Endothelial cell (in vitro differentiated cells): ENCODE measurements around the gene ZNF536. TPM values are rescaled to one million over a fixed set of nuclear protein-coding genes. Genes with fewer than 3 reads are reported as not detected.

Experiments used
- DNase-seq: peaks from one replicate; pipeline ENCODE4 v3.0.0; 2021; ENCODE audit warnings: low spot score
- H3K27ac Mint-ChIP-seq: one replicate; pipeline ENCODE4 v1.8.0; 2021; ENCODE audit warnings: mixed read lengths, inconsistent platforms; ENCODE audit not compliant: unreplicated experiment
- H3K27me3 Mint-ChIP-seq: one replicate; pipeline ENCODE4 v1.8.0; 2021; ENCODE audit warnings: mild to moderate bottlenecking, moderate library complexity, mixed read lengths, inconsistent platforms; ENCODE audit not compliant: unreplicated experiment
- H3K36me3 Mint-ChIP-seq: one replicate; pipeline ENCODE4 v1.8.0; 2021; ENCODE audit warnings: mild to moderate bottlenecking, low read depth, mixed read lengths, inconsistent platforms; ENCODE audit not compliant: unreplicated experiment
- H3K4me1 Mint-ChIP-seq: one replicate; pipeline ENCODE4 v1.8.0; 2021; ENCODE audit warnings: mild to moderate bottlenecking, mixed read lengths, inconsistent platforms; ENCODE audit not compliant: unreplicated experiment
- H3K4me3 Mint-ChIP-seq: one replicate; pipeline ENCODE4 v1.8.0; 2021; ENCODE audit warnings: mild to moderate bottlenecking, mixed read lengths, inconsistent platforms; ENCODE audit not compliant: unreplicated experiment
- H3K9me3 Mint-ChIP-seq: one replicate; pipeline ENCODE4 v1.8.0; 2021; ENCODE audit warnings: mixed read lengths, inconsistent platforms; ENCODE audit not compliant: unreplicated experiment
- total RNA-seq: library from RNA; stranded (reverse); fragmentation: NEBNext Ultra II Directional; extraction: Animal tissue kit (Norgen Biotek cat#: 25700); gene quantifications from one replicate; pipeline ENCODE4 v1.2.1, GENCODE V29; 2021; ENCODE audit not compliant: unreplicated experiment
- TF ChIP-seq, protein P1 (sequence below): fragments of 200-600 bp; sonication (generic); IDR thresholded peaks from one replicate; pipeline ENCODE4 v1.5.0; 2021; ENCODE audit warnings: antibody characterized with exemption; ENCODE audit not compliant: unreplicated experiment

The ZNF536 gene
- total RNA-seq, 1 donor from 2014 or later, result 0.33 TPM

DNA sequence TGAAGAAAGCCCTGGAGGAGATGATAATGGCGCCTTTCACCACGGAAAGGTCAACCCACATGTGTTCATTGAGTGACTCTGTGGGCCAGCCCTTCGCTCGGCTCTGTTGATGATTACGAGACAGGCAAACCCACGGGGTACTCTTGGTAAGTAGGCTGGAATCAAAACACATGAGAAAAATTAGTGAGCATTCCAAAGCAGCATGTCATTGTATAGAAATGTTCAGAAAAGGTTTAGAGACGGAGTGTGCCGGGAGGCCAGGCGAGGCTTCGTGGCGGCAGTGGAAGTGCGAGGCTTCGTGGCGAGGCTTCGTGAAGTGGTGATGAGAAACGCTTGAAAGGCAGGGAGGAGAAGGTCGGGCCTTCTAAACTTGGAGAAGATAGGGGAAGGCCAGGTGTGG is 144.3 kb downstream of the ZNF536 start:
- DNase-seq, result no peak
- H3K9me3 Mint-ChIP-seq, result no peaks in the 10 kb centered on the region
- no peak overlapping the region for H3K4me3 Mint-ChIP-seq
- H3K27me3 Mint-ChIP-seq, result no peaks in the 10 kb centered on the region
- TF ChIP-seq, protein P1, sequence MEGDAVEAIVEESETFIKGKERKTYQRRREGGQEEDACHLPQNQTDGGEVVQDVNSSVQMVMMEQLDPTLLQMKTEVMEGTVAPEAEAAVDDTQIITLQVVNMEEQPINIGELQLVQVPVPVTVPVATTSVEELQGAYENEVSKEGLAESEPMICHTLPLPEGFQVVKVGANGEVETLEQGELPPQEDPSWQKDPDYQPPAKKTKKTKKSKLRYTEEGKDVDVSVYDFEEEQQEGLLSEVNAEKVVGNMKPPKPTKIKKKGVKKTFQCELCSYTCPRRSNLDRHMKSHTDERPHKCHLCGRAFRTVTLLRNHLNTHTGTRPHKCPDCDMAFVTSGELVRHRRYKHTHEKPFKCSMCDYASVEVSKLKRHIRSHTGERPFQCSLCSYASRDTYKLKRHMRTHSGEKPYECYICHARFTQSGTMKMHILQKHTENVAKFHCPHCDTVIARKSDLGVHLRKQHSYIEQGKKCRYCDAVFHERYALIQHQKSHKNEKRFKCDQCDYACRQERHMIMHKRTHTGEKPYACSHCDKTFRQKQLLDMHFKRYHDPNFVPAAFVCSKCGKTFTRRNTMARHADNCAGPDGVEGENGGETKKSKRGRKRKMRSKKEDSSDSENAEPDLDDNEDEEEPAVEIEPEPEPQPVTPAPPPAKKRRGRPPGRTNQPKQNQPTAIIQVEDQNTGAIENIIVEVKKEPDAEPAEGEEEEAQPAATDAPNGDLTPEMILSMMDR, result no peak
- no peaks in the 10 kb centered on the region for H3K36me3 Mint-ChIP-seq
- no peaks in the 10 kb centered on the region for H3K4me1 Mint-ChIP-seq
- no peak overlapping the region for H3K27ac Mint-ChIP-seq

GRCh38 chr19:30518965-30519606 is 146.9 kb downstream of the ZNF536 start:
- H3K27ac Mint-ChIP-seq, result no peak overlapping the region
- H3K9me3 Mint-ChIP-seq, result no peaks in the 10 kb centered on the region

GRCh38 chr19:30519607-30520205 is 147.5 kb downstream of the ZNF536 start:
- Mint-ChIP-seq H3K4me3 (no peak overlapping the region), H3K4me1 (no peaks in the 10 kb centered on the region), H3K9me3 (no peaks in the 10 kb centered on the region), H3K36me3 (no peaks in the 10 kb centered on the region), H3K27ac (no peak overlapping the region), H3K27me3 (peaks cover 2% of the 10 kb centered on the region)
- no peak for DNase-seq
- TF ChIP-seq, protein P1, result no peak

More at GRCh38 chr19:30518965-30519606, 146.9 kb downstream of the ZNF536 start:
- Mint-ChIP-seq H3K4me1 (no peaks in the 10 kb centered on the region), H3K36me3 (no peaks in the 10 kb centered on the region), H3K27me3 (peaks cover 2% of the 10 kb centered on the region), H3K4me3 (no peak overlapping the region)
- DNase-seq, result no peak
- TF ChIP-seq, protein P1, result no peak

- Mint-ChIP-seq H3K27ac (no peak overlapping the region), H3K4me1 (no peaks in the 10 kb centered on the region), H3K4me3 (no peak overlapping the region), H3K36me3 (no peaks in the 10 kb centered on the region), H3K27me3 (peaks cover 2% of the 10 kb centered on the region), H3K9me3 (no peaks in the 10 kb centered on the region)
- TF ChIP-seq, protein P1, result no peak
- no peak for DNase-seq
These were observed 148.7 kb downstream of the ZNF536 start for GRCh38 chr19:30520735-30521479.

- no peak overlapping the region for H3K27ac Mint-ChIP-seq
- peaks cover 2% of the 10 kb centered on the region for H3K27me3 Mint-ChIP-seq
- H3K9me3 Mint-ChIP-seq, result no peaks in the 10 kb centered on the region
- TF ChIP-seq, protein P1, result no peak
- DNase-seq, result no peak
- no peaks in the 10 kb centered on the region for H3K36me3 Mint-ChIP-seq
- no peaks in the 10 kb centered on the region for H3K4me1 Mint-ChIP-seq
- H3K4me3 Mint-ChIP-seq, result no peak overlapping the region
These were observed 149.8 kb downstream of the ZNF536 start for GRCh38 chr19:30521937-30522336.
